Measurements from ENCODE around the gene ACBD4.

- TF ChIP-seq TEAD4 (IDR thresholded peaks at IDR 0.05), result no peak
- TF ChIP-seq CREB1 (IDR thresholded peaks at IDR 0.05; ENCODE audit: low read depth), result no peak
Observed at GRCh38 chr17:45115015-45115625, 20.4 kb upstream of the ACBD4 start.

Measured in Ishikawa (cell line).